Vagina (tissue), 2 donors: ENCODE data around the gene AMN1. TPM values are rescaled to one million over a fixed set of nuclear protein-coding genes. Genes with fewer than 3 reads are reported as not detected.

Source experiments
- DNase-seq, 2 donors: peaks; one replicate each; pipeline ENCODE4 v3.0.0-alpha.2; 2017; ENCODE audit errors: extremely low spot score in 2 of 2
- H3K27ac ChIP-seq: fragments of 200-600 bp; sonication (generic); one replicate; pipeline ENCODE4 v1.5.1; 2019
- H3K27me3 ChIP-seq: fragments of 200-600 bp; sonication (generic); one replicate; pipeline ENCODE4 v1.5.1; 2019
- H3K36me3 ChIP-seq, 2 donors: fragments of 200-600 bp; sonication (generic); one replicate each; pipeline ENCODE4 v1.5.1; 2017 to 2019
- H3K4me1 ChIP-seq: fragments of 200-600 bp; sonication (generic); one replicate; pipeline ENCODE4 v1.5.1; 2019
- H3K4me3 ChIP-seq, 2 donors: fragments of 200-600 bp; sonication (generic); 1 replicate in 1 of 2; 2 replicates in 1 of 2; pipeline ENCODE4 v1.5.1; 2016 to 2019
- H3K9me3 ChIP-seq: fragments of 200-600 bp; sonication (generic); one replicate; pipeline ENCODE4 v1.5.1; 2019
- POLR2A ChIP-seq, 2 donors: fragments of 450-650 bp; IDR thresholded peaks; one replicate each; pipeline ENCODE4 v1.6.1; 2017; ENCODE audit warnings: antibody characterized with exemption in 2 of 2, mild to moderate bottlenecking in 2 of 2, moderate library complexity in 2 of 2
- POLR2AphosphoS5 ChIP-seq, 2 donors: sonication (generic); formaldehyde crosslinking; IDR thresholded peaks; one replicate each; pipeline ENCODE4 v1.9.0; 2017; ENCODE audit warnings: antibody characterized with exemption in 2 of 2, mild to moderate bottlenecking in 2 of 2, low read depth in 1 of 2; ENCODE audit not compliant: insufficient read depth in 1 of 2
- intact Hi-C: fragments of 100-400 bp; cut with DNase I; formaldehyde crosslinking; loops from one replicate; pipeline ENCODE4 v1.15.1; 2023
- total RNA-seq: library from RNA; depleted of rRNA; stranded (reverse); fragments of >200 nt; gene quantifications from one replicate; pipeline ENCODE4 v1.2.3, GENCODE V29; 2016
- TF ChIP-seq, protein P1 (sequence below), 3 experiments: fragments of 450-650 bp in 2 of 3; fragments of 200-600 bp in 1 of 3; sonication (generic) in 1 of 3; IDR thresholded peaks; one replicate each; pipeline ENCODE4 v1.5.1; 2017 to 2019; ENCODE audit warnings: antibody characterized with exemption in 3 of 3, mild to moderate bottlenecking in 2 of 3, moderate library complexity in 2 of 3

AMN1 gene
- total RNA-seq, 1 donor from 2014 or later, result 5.9 TPM

DNA sequence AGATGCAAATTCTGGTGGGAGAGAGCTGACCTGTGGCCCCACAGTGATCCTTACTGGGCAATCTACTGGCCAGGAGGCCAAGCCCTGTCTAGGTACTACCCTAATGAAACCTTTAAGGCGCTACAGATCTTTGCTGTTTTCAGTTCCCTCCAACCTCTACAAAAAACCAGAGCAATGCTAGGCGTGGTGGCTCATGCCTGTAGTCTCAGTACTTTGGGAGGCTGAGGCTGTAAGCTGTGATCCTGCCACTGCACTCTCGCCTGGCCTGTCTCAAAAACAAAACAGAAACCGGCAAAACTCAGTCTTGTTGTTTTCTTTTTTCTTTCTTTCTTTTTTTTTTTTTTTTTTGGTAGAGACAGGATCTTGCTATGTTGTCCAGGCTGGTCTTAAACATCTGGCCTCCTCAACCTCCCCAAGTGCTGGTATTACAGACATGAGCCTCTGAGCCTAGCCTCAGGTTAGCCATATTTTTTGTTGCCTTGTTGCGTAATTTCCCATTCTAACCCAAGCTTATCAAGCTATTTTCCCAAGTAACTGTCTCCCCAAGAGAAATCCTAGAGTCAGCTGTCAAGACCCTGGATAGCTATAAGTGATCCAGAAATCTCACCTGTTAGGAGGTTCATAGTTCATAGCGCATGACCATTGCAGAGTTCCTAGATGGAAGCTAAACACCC is 66.5 kb downstream of the AMN1 start:
- no peaks in the 10 kb centered on the region for H3K36me3 ChIP-seq
- intact Hi-C loops, result no loop called here
- no peak overlapping the region for H3K27ac ChIP-seq
- H3K9me3 ChIP-seq, result no peaks in the 10 kb centered on the region
- H3K4me3 ChIP-seq, result no peak overlapping the region
- H3K27me3 ChIP-seq, result no peaks in the 10 kb centered on the region
- no peak for DNase-seq
- peaks cover 15% of the 10 kb centered on the region for H3K4me1 ChIP-seq
- TF ChIP-seq POLR2A (IDR thresholded peaks at IDR 0.05), result no peak
- TF ChIP-seq, protein P1, sequence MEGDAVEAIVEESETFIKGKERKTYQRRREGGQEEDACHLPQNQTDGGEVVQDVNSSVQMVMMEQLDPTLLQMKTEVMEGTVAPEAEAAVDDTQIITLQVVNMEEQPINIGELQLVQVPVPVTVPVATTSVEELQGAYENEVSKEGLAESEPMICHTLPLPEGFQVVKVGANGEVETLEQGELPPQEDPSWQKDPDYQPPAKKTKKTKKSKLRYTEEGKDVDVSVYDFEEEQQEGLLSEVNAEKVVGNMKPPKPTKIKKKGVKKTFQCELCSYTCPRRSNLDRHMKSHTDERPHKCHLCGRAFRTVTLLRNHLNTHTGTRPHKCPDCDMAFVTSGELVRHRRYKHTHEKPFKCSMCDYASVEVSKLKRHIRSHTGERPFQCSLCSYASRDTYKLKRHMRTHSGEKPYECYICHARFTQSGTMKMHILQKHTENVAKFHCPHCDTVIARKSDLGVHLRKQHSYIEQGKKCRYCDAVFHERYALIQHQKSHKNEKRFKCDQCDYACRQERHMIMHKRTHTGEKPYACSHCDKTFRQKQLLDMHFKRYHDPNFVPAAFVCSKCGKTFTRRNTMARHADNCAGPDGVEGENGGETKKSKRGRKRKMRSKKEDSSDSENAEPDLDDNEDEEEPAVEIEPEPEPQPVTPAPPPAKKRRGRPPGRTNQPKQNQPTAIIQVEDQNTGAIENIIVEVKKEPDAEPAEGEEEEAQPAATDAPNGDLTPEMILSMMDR (IDR thresholded peaks at IDR 0.05), result no peak
- TF ChIP-seq POLR2AphosphoS5 (IDR thresholded peaks at IDR 0.05; ENCODE audit: insufficient read depth in 1 of 2, low read depth in 1 of 2), result no peak

DNA sequence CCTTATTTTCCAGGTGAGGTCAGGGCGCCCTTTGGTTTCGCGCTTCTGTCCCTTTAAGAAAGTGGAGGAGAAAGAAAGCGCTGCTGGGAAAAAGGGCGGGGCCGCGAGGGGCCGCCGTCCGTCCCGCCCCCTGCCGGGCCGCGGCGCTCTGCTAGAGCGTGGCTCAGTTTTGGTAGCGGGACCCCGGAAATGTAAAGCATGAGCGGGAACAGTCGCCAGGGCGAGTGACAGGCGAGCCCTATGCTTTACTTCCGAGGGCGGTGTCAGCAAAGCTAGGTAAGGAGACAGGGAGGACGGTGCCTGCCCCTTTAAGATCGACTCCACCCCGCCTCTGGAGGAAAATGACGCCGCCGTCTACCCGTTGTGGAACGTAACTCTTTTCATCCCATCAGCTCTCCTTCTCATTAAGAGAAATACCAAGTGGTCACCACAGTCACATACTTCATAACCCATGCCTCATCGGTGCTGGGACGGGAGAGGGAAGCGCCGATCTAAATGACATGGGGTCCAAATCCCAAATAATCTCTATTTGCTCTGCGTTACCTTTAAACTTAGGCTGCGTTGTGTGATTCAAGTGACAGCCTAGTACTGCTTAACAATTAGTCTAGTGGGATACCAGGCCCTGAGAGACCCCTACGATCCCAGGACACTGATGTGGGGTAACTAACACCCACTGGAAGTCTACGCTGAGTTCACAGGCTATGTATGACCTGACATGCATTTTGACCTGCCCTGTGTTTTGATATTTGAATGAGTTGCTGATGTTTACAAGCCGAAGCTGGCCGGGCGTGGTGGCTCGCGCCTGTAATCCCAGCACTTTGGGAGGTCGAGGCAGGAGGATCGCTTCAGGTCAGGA is 69.5 kb downstream of the AMN1 start, which contains the start of gene ETFBKMT:
Gene ETFBKMT (plus strand): TSS at position 602 of the 856 bp plus-strand sequence. CDS start 2,266 bp downstream, outside the sequence.
- Histone ChIP-seq H3K27me3 (no peaks in the 10 kb centered on the region), H3K36me3 (no peaks in the 10 kb centered on the region), H3K4me1 (peaks cover 15% of the 10 kb centered on the region), H3K27ac (peak within 1 kb of the TSS; percentile 90), H3K4me3 (peak within 1 kb of the TSS; percentile 71 to 81), H3K9me3 (no peaks in the 10 kb centered on the region)
- TF ChIP-seq POLR2AphosphoS5 (IDR thresholded peaks at IDR 0.05; ENCODE audit: insufficient read depth in 1 of 2, low read depth in 1 of 2) (peak; percentile 72 to 90), POLR2A (IDR thresholded peaks at IDR 0.05) (no peak)
- TF ChIP-seq, protein P1 (IDR thresholded peaks at IDR 0.05), result peak in 2 of 3 experiments; percentile 52 to 66
- intact Hi-C loops, result loop anchor here (10.0 kb wide), 3 partner anchors 65 to 645 kb away; partner anchors contain the start of genes AMN1 and BICD1
- peak in 1 of 2 donors; percentile 93 for DNase-seq

DNA sequence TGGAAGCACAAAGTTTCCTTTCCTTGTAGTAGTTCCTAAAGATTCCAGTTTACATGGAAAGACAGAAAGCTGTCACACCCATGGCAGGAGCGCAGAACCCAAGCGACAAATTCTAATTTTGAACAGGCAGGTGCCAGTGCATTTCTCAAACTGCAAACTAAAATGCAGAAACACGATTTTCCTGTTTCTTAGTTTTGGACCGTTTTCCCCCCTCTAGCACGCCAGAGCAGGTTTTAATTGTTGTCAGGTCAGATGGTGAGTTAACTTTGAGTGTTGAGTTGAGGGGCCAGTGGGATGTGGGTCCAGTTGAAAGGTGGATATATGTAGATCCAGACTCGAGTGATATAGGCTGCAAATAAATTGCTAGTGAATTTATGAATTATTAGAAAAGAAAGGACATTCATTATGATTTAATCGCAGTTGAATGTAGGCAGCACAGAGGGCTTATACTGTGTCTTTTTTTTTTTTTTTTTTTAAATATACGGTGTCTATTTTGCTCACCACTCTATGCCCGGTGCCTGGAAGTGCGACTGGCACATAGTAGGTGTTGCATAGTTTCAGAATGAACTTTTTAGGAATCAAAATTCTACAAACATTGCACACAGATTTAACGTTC is 70.2 kb downstream of the AMN1 start:
- TF ChIP-seq, protein P1 (IDR thresholded peaks at IDR 0.05), result no peak
- no peak for TF ChIP-seq POLR2A (IDR thresholded peaks at IDR 0.05)
- no peak for TF ChIP-seq POLR2AphosphoS5 (IDR thresholded peaks at IDR 0.05; ENCODE audit: insufficient read depth in 1 of 2, low read depth in 1 of 2)
- Histone ChIP-seq H3K27ac (peak overlapping the region; percentile 90), H3K9me3 (no peaks in the 10 kb centered on the region), H3K4me3 (peak overlapping the region; percentile 71 to 81), H3K27me3 (no peaks in the 10 kb centered on the region), H3K36me3 (no peaks in the 10 kb centered on the region), H3K4me1 (peaks cover 15% of the 10 kb centered on the region)
- no peak for DNase-seq
- intact Hi-C loops, result loop anchor here (10.0 kb wide), 3 partner anchors 66 to 646 kb away; partner anchors contain the start of genes AMN1 and BICD1

DNA sequence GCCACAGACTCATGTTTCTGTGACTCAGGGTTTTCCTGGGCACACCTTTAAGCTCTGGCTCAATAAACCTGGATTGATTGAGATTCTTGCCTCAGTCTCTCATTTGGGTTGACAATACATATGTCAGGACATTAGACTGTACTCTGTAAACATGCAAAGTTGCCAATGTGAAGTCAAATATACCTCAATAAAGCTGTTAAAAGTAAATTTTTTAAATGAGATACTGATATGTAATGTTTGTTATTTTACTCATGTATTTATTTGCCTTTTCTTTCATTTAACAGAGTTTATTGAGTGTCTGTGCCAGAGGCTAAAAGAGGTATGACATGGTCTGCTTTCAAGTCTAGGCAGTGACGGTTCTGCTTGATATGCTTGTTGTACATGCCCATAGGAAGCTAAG is 73.0 kb downstream of the AMN1 start:
- H3K9me3 ChIP-seq, result no peaks in the 10 kb centered on the region
- DNase-seq, result no peak
- TF ChIP-seq POLR2A (IDR thresholded peaks at IDR 0.05), result no peak
- TF ChIP-seq POLR2AphosphoS5 (IDR thresholded peaks at IDR 0.05; ENCODE audit: insufficient read depth in 1 of 2, low read depth in 1 of 2), result no peak
- intact Hi-C loops, result loop anchor here (10.0 kb wide), 3 partner anchors 69 to 649 kb away; partner anchors contain the start of genes AMN1 and BICD1
- no peak overlapping the region for H3K27ac ChIP-seq
- no peaks in the 10 kb centered on the region for H3K27me3 ChIP-seq
- H3K36me3 ChIP-seq, result no peaks in the 10 kb centered on the region
- H3K4me3 ChIP-seq, result no peak overlapping the region
- H3K4me1 ChIP-seq, result peaks cover 15% of the 10 kb centered on the region

DNA sequence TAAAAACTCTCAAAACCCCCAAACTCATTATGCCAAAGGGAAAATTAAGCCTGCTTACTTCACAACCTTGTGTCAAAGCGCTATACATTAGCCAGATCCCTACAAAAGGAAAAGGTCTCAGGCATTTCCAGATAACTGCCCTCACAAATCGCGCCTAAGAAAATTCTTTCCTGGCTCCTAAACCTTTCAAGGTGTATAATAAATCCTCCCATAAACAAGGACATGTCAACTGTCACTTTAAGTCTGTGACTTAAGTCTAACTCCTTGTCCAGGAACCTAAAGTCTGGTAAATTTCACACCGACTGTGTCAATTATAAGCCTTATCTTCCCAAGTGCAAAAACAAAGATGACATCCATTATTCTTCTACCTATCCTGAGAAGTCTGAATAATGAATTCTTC is 73.6 kb downstream of the AMN1 start:
- no peak for DNase-seq
- Histone ChIP-seq H3K36me3 (no peaks in the 10 kb centered on the region), H3K27me3 (no peaks in the 10 kb centered on the region), H3K27ac (no peak overlapping the region), H3K9me3 (no peaks in the 10 kb centered on the region), H3K4me3 (no peak overlapping the region), H3K4me1 (peaks cover 12% of the 10 kb centered on the region)
- intact Hi-C loops, result loop anchor here (10.0 kb wide), 3 partner anchors 70 to 650 kb away; partner anchors contain the start of genes AMN1 and BICD1
- TF ChIP-seq POLR2AphosphoS5 (IDR thresholded peaks at IDR 0.05; ENCODE audit: insufficient read depth in 1 of 2, low read depth in 1 of 2), result no peak
- no peak for TF ChIP-seq POLR2A (IDR thresholded peaks at IDR 0.05)
- TF ChIP-seq, protein P1 (IDR thresholded peaks at IDR 0.05), result no peak
